GM18519 (cell line): ENCODE data around the gene RNF41.
"Not testable (repeated sequence)": the region's sequence is repeated elsewhere in the genome, so short reads cannot be mapped to it uniquely, and the experiment has no call there.

Experiments used
- ATAC-seq: cut with Tn5 transposase; IDR thresholded peaks from one replicate; pipeline ENCODE4 v1.9.1; 2021; ENCODE audit warnings: mild to moderate bottlenecking, moderate library complexity; ENCODE audit not compliant: unreplicated experiment, low FRiP score

Gene RNF41

DNA sequence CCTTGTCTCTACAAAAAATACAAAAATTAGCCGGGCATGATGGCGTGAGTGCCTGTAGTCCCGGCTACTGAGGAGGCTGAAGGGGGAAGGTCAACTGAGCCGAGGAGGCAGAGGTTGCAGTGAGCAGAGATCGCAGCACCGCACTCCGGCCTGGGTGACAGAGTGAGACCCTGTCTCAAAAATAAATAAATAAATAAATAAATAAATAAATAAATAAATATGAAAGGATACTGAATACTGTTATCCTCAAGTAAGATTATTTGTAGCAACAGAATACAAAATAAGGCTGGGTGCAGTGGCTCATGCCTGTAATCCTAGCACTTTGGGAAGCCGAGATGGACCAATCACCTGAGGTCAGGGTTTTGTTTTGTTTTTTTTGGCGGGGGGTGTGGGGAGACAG lies 1.9 kb downstream of the RNF41 start:
- no peak for ATAC-seq

DNA sequence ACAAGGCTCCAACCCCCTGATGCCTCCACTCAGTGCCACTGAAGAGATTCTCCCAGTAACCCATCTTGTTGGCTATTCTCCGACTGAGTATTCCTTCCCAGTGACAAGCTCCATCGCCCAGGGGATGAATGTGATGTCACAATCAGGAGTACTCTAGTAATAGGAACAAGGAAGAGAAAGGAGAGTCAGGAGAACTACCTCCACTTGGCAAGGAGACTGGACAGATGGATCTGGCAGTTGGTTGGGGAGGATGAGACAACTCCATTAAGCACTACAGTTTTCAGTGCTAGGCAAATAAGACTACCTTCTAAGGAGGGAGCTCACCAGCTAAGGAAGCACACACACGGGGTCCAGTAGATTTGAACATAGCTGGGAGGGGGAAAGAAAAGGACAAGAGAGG lies 5.3 kb downstream of the RNF41 start:
- ATAC-seq, result no peak

DNA sequence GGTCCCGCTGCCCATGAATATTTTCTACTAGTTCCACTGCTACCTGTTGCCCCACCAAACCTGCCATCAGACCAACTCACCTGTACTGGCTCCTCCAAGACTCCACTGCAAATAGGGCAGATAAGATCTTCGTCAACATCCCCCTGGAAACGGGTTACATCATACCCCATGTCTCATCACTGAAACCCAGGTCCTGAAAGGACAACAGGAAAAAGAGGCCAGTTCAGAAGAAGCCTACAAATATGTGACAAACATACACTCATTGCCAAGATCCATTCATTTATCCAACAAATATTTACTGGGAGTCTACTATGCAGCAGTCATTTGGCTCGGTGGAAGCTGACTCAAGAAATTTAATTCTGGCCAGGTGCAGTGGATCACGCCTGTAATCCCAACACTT lies 7.8 kb downstream of the RNF41 start:
- ATAC-seq, result no peak

DNA sequence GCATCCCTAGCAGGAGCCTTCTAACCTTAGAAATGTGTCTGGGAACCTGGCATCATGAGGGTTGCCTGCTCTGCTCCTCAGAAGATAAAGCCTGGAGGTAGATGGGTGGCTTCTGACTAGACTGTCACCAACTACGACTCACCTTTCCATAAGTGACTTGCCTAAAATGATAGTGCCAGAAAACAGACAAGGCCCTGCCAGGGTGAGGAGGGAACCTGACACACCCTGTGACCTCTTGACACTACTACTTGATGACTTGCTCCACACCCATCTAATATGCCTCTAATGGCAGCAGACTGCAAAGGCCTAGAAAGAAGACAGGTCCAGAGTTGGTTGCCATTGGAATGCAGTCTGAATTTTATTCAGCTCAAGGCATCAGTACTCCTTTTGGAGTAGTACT lies 9.4 kb downstream of the RNF41 start:
- ATAC-seq, result no peak

DNA sequence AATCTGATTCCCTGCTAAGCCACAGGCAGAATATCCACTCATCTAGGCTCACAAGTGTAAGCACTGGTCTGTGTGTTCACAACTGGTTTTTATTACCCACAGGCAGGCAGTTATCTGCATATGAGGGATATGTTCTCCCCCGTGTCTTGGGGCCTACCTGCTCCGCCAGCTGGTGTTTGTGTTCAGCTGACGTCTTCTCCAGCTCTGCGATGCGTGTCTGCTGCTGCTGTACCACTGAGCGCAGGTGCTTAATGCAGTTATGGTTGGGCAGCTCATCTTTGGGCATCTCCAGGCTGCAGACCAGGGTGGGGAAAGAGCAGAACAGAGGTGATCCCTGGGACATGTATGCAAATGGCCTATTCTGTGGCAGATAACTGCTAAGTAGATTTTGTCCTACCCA lies 13.7 kb downstream of the RNF41 start:
- ATAC-seq, result no peak

DNA sequence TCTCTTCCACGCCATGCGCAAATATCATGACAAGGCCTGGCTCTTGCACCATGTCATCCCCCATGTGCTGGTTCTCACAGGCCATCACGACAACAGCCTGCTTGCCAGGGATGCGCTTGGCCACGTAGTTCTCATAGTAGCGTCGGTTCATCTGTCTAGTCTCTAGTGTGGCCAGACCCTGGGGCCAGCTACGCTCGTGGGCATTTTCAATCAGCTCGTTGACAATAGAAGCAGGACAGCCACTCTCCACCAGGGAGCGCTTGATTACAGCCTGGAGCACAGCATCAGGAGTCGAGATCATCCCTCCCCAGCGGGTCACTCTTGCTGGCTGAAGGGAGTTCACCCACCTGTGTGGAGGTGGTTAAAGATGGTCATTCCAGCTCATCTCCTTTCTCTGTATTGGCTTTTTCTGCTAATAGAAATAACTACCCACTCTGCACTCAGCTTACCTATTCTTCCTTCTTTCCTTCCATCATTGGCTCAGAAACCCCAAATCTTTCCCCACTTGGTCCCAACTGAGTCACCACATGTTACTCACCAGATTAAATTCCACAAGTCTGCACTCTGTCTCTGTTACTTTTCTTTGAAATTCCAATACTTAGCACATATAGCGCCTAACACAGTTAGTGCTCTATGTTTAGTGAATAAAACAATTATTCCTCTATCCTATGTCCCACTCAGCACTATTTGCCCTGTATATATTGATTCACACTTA lies 15.1 kb downstream of the RNF41 start:
- ATAC-seq, result no peak

DNA sequence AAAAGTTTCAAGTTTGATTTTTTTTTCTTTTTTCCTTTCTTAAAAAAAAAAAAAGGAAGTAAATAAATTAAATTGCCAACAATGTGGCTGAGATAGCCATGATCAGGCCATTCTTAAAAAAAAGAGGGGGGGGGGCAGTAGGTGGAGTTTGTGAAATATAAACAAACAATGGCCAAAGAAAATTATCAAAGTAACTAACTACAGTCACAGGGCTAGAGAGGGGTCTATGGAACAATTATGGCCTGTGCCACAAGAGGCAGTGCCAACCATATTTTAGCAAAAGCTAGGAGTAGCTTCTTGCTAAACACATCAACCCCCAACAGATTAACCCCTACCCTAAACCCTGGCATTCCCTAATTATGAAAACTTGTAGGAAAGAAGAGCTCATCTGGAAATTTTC lies 16.3 kb downstream of the RNF41 start:
- ATAC-seq, result no peak

DNA sequence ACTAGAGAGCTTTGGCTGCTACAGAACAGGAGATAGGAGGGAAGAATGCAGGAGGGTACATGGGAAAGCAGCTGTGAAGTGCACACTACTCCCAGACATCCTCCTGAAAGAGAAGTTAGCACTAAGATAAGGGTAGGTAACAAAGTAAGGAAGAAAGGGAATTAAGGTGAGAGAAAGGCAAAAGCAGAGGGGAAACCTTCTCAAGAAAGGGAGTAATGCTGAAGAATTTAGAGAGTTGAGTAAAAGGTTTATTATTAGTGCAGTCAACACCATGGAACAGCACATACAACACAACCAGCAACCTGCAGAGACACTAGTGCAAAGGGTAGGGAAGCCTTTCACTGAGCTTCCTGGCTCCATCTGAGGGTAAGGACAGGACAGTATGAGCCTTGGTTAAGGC lies 17.4 kb downstream of the RNF41 start:
- ATAC-seq, result no peak

DNA sequence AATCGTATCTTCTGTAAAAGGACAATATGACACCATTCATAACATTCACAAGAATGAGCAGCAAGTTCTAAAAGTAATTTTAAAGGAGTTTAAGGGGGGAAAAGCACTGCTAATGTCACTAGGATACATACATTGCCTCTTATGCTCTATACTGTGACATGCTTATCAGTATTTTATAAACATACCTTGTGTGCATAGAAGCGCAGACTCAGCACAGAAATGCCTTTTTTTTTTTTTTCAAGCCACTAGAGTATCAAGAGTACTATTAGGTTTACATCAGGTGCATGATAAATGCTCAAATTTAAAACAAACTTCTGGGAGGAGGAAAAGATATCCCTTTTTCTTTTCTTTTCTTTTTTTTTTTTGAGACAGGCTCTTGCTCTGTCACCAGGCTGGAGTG lies 18.9 kb downstream of the RNF41 start:
- ATAC-seq, result no peak

DNA sequence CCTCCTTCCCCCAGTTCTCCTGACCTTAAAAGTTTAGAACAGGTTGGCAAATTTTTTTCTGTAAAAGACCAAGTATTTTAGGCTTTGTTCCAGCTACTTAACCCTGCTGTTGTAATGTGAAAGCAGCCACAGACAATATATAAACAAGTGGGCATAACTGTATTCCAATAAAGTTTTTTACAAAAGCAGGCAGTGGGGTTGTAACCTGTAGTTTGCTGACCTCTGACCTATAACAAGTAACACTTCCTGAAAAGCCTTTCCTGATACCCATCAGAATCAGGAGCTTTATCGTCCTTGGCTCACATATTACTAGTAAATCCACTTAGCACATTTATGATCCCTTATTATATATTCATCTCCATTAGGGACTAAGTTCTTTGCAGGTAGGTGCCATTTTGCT lies 19.4 kb downstream of the RNF41 start:
- ATAC-seq, result no peak

DNA sequence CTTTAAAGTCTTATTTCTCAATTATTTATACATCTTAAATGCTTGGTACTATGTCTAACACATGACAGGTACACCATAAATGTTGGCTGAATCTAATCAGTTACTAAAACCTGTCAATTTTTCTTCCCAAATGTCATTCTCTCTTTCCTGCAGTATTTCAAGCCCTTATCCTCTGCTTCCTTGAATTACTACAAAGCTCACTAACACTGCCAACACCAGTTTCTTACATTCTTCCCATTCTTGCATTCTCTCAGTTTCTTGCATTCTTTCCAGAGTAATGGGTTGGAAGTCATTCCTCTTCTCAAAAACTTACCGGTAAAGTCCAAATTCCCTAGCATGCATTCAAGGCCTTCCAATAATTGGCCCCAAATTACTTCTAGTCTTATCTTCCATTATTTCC lies 22.9 kb downstream of the RNF41 start:
- no peak for ATAC-seq

DNA sequence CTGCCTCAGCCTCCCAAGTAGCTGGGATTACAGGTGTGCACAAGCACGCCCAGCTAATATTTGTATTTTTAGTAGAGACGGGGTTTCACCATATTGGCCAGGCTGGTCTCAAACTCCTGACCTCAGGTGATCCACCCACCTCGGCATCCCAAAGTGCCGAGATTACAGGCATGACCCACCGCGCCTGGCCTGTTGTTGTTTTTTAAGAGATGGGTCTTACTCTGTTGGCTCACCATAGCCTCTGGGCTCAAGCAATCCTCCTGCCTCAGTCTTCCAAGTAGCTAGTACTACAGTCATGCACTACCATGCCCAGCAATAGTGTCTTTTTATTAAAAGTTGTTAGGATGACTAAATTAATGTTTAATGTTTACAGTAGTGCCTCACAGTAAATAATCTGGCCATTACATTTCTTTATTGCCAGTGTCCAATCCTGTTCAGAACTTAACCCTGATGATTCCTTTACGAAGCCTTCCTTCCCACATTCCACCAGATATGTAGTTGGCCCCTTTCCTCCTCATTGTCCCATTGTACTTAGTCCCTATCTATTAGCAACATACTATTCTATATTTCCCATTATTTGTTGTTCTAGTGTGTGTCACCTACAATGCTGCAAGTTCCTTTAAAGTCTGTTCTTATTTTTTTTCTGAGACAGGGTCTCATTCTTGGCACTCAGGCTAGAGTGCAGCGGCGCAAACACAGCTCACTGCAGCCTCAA lies 23.6 kb downstream of the RNF41 start:
- ATAC-seq, result no peak

DNA sequence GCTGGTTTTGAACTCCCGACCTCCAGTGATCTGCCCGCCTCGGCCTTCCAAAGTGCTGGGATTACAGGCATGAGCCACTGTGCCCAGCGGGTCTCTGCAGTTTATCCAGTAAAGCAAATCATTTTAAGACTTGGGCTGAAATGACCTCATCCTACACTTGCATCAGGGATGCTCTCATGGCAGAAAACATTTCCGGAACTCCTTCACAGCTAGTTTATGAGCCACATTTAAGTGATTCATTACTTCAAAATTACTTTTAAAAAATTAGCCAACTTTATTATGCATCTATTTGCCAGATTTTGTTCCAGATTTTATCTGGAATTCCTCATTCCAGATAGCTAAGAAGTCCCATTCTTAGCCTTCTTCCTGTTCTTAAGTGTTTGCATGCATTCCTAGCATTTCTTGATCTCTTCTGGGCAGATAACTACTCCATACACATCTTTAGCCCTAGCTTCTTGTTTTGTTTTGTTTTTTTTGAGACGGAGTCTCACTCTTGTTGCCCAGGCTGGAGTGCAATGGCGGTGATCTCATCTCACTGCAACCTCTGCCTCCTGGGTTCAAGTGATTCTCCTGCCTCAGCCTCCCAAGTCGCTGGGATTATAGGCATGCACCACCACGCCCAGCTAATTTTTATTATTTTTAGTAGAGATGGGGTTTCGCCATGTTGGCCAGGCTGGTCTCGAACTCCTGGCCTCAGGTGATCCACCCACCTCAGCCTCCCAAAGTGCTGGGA lies 24.7 kb downstream of the RNF41 start:
- ATAC-seq, result not testable (repeated sequence)

DNA sequence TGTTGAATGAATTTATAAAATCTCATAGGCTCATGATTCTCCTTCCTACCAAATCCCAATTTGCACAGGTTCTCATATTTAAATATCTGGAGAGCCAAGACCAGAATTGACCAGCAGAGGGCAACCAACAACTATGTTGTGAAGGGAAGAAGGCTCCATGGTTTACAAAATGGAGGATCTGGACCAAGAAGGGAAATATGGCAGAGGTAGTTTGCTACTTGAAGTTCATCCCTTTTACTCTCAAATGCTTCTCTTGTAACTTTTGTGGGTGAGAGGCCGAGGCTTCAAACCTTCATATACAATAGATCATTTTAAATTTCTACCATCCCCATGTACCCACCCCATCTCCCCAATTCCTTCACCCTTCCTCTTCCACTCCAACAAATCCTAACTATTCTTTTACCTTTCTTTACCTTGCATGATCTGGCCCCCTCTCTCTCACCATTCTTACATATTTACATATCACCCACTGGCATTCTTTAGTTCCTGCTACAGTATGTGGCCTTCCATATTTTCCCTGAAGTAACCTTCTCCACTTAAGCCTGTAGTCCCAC lies 28.6 kb downstream of the RNF41 start:
- no peak for ATAC-seq

DNA sequence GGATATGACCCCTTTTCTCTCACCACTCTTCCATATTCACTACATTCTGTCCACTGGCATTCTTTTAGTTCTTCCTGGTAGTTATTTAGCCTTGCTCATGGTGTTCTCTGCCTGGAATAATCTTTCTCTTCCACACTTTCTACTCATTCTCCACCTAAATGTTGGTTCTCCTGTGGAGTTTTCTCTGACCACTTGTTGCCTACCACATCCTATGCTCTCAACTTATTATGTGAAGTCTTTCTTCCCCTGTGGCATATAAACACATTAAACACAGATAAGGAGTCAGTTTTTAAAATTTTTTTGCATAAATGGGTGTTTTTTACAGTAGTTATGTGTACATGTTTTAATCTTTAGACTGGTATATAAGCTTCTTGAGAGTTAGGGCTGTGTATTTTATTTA lies 29.1 kb downstream of the RNF41 start:
- no peak for ATAC-seq

DNA sequence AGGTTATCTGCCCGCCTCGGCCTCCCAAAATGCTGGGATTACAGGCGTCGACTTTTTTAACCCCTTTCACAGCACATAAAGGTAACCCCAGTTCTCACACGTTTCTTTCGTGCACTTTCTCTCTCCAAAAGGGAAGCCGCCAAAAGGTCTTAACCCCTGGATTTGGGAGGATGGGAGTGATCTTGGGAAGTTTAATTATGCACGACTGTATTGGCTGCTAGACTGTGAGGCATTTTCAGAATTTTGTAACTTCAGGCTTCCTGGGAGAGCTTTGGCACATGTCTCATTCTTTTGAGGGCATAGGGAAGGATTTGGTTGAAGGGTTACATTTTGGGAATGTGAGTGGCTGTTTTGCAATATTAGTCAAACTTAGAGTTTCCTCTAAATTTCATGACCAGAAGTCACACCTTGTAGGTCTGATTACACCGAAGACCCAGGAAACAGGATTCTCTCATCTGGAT lies 31.0 kb downstream of the RNF41 start:
- no peak for ATAC-seq

DNA sequence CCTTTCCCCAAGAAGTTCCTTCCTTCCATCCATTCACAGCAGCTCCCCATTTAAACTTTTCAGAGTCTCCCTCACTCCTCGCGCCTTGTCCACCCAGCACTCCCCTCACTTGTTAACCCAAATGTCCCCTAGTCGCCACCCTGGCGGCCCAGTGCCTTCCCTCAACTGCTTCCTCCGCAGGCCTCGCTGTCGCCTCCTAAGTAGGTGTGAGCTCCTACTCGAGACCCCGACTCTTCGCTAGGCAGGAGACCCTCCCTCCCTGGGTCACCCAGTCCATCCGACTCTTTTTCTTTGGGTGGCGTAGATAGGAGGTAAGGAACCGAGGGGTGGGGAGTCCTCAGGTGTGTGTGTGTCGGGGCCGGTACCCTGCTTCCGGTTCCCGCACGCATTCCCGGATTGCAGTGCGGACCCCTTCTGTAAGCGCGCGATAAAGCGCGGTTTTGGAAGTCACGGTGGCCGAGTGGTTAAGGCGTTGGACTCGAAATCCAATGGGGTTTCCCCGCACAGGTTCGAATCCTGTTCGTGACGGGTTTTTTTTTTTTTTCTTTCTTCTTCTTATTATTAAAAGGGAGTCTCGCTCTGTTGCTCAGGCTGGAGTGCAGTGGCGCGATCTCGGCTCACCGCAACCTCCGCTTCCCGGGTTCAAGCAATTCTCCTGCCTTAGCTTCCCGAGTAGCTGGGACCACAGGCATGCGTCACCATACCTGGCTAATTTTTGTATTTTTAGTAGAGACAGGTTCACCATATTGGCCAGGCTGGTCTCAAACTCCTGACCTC lies 31.6 kb downstream of the RNF41 start:
- no peak for ATAC-seq

DNA sequence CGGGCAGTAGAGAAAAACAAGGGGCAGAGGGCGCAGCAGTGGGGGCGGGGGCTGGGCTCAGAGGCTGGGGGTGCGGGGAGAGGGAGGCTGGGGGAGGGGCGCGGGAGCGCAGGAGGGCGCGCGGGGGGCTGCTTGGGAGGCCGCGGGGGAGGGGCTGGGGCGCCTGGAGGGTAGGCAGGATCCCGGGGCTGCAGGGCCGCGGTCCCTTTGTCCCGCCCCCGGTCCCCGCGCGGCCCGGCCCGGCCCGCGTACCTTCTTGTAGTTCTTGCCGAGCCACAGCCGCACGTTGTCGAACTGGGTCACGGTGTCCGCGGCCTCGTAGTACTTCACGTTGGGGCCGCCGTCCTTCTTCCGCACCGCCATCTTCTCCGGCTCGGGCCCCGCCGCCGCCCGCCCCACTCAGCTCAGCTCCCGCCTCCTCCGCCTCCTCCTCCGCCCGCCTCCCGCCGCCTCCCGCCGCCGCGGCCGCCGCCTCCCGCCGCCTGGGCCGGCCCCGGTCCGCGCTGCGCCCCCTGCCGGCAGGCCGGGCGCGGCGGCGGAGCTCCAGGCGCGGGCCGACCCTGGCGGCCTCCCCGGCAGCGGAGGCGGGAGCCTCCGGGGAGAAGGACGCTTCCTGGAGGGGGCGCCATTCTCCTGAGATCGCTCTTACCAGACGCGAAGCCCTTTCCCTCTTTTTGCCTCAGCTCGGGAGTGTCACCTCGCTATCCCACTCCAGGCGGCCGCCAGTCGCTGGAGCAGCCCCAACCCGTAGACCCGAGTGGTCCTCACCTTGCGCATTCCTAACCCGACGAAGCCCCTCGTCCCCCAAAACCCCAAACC lies 32.4 kb downstream of the RNF41 start, which contains the start of gene SMARCC2:
Gene SMARCC2 (minus strand): TSS at position 385 of the 819 bp plus-strand sequence. CDS start 22 bp downstream, at position 363.
- ATAC-seq, result peak; percentile 67

DNA sequence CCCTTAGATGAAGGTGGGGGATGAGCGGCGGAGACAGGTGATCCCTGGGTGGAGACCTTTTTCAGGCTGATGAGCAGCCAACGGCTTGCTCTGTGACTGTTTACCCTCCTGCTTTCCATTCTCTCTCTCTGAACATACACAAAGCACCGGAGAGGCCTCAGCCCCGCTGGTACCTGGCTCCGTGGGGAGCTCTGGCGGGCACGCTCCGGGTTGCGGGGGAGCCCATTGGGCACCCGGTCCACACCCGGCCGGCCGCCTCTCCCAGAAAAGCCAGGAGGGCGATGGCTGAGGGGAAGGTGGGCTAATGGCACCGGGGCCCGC lies 33.0 kb downstream of the RNF41 start:
- ATAC-seq, result no peak
